GM10847 (cell line): ENCODE results near the gene AKAP13.

Source experiments
- POLR2A ChIP-seq: IDR thresholded peaks from 2 replicates; pipeline ENCODE4 v1.6.1; 2011; ENCODE audit not compliant: insufficient read length; ENCODE audit errors: extremely low read depth

Gene AKAP13

GRCh38 chr15:85718981-85719380 is 338.6 kb downstream of the AKAP13 start:
- no peak for TF ChIP-seq POLR2A

GRCh38 chr15:85722374-85723152 is 342.2 kb downstream of the AKAP13 start:
- TF ChIP-seq POLR2A: no peak

GRCh38 chr15:85723960-85724945 is 343.9 kb downstream of the AKAP13 start:
- TF ChIP-seq POLR2A: no peak

GRCh38 chr15:85725019-85725418 is 344.6 kb downstream of the AKAP13 start:
- TF ChIP-seq POLR2A: no peak

GRCh38 chr15:85725564-85725963 is 345.2 kb downstream of the AKAP13 start:
- TF ChIP-seq POLR2A: no peak

GRCh38 chr15:85726454-85726853 is 346.1 kb downstream of the AKAP13 start:
- TF ChIP-seq POLR2A: no peak

- TF ChIP-seq POLR2A: no peak
Measured at GRCh38 chr15:85727068-85727467, 346.7 kb downstream of the AKAP13 start.

- no peak for TF ChIP-seq POLR2A
Measured at GRCh38 chr15:85730001-85730820, 349.8 kb downstream of the AKAP13 start.

GRCh38 chr15:85733416-85733815 is 353.0 kb downstream of the AKAP13 start:
- TF ChIP-seq POLR2A: no peak

- no peak for TF ChIP-seq POLR2A
Measured at GRCh38 chr15:85737061-85737460, 356.7 kb downstream of the AKAP13 start.

GRCh38 chr15:85741021-85741421 is 360.6 kb downstream of the AKAP13 start:
- TF ChIP-seq POLR2A: no peak

GRCh38 chr15:85741662-85742061 is 361.3 kb downstream of the AKAP13 start:
- TF ChIP-seq POLR2A: no peak

- no peak for TF ChIP-seq POLR2A
Measured at GRCh38 chr15:85742186-85742821, 361.9 kb downstream of the AKAP13 start.

- TF ChIP-seq POLR2A: no peak
Measured at GRCh38 chr15:85743392-85744055, 363.1 kb downstream of the AKAP13 start.
